Adipocyte (in vitro differentiated cells): ENCODE results near the gene SGSM2.
A peak's percentile ranks its signal among the peaks of the same experiment; 100 is the strongest.

Experiments
- DNase-seq: peaks from one replicate; pipeline ENCODE4 v3.0.0-alpha.2; 2015; ENCODE audit warnings: low read depth
- H3K27me3 ChIP-seq: replicated peaks from 2 replicates; pipeline ENCODE4 v1.7.0; 2013; ENCODE audit warnings: mild to moderate bottlenecking, low read length, moderate library complexity; ENCODE audit not compliant: control insufficient read depth, insufficient read depth
- H3K36me3 ChIP-seq: 2 replicates; pipeline ENCODE4 v1.7.0; 2013; ENCODE audit warnings: low read length, mild to moderate bottlenecking, moderate library complexity; ENCODE audit not compliant: control insufficient read depth, insufficient read depth, severe bottlenecking
- H3K4me1 ChIP-seq: 2 replicates; pipeline ENCODE4 v1.7.0; 2013; ENCODE audit warnings: mild to moderate bottlenecking, low read length, moderate library complexity; ENCODE audit not compliant: control insufficient read depth, insufficient read depth
- H3K4me3 ChIP-seq: 2 replicates; pipeline ENCODE4 v1.7.0; 2013; ENCODE audit warnings: mild to moderate bottlenecking, low read length, moderate library complexity
- H3K9ac ChIP-seq: 2 replicates; pipeline ENCODE4 v1.7.0; 2013; ENCODE audit warnings: mild to moderate bottlenecking, low read length, moderate library complexity
- H3K9me3 ChIP-seq: 2 replicates; pipeline ENCODE4 v1.7.0; 2013; ENCODE audit warnings: mild to moderate bottlenecking, low read length, moderate library complexity; ENCODE audit not compliant: control insufficient read depth

Gene SGSM2

GRCh38 chr17:2380226-2380922 is 43.1 kb downstream of the SGSM2 start:
- H3K9me3 ChIP-seq, result no peaks in the 10 kb centered on the region
- H3K4me1 ChIP-seq, result peaks cover 25% of the 10 kb centered on the region
- DNase-seq, result no peak
- peak overlapping the region; percentile 47 for H3K9ac ChIP-seq
- no peaks in the 10 kb centered on the region for H3K27me3 ChIP-seq
- peaks cover 25% of the 10 kb centered on the region for H3K36me3 ChIP-seq
- H3K4me3 ChIP-seq, result no peak overlapping the region

- no peak for DNase-seq
- Histone ChIP-seq H3K4me3 (no peak overlapping the region), H3K9ac (peak overlapping the region; percentile 47), H3K36me3 (peaks cover 32% of the 10 kb centered on the region), H3K27me3 (no peaks in the 10 kb centered on the region), H3K4me1 (peaks cover 25% of the 10 kb centered on the region), H3K9me3 (no peaks in the 10 kb centered on the region)
Observed at GRCh38 chr17:2380950-2381649, 43.8 kb downstream of the SGSM2 start.

- H3K4me1 ChIP-seq, result peaks cover 25% of the 10 kb centered on the region
- no peak overlapping the region for H3K9ac ChIP-seq
- no peak overlapping the region for H3K4me3 ChIP-seq
- DNase-seq, result no peak
- no peaks in the 10 kb centered on the region for H3K9me3 ChIP-seq
- peaks cover 30% of the 10 kb centered on the region for H3K36me3 ChIP-seq
- no peaks in the 10 kb centered on the region for H3K27me3 ChIP-seq
Observed at GRCh38 chr17:2383628-2384167, 46.4 kb downstream of the SGSM2 start.

GRCh38 chr17:2384439-2385127 is 47.3 kb downstream of the SGSM2 start:
- Histone ChIP-seq H3K4me3 (no peak overlapping the region), H3K4me1 (peaks cover 25% of the 10 kb centered on the region), H3K36me3 (peaks cover 21% of the 10 kb centered on the region), H3K9me3 (no peaks in the 10 kb centered on the region), H3K9ac (no peak overlapping the region), H3K27me3 (no peaks in the 10 kb centered on the region)
- no peak for DNase-seq

GRCh38 chr17:2385240-2386210 is 48.2 kb downstream of the SGSM2 start:
- Histone ChIP-seq H3K27me3 (no peaks in the 10 kb centered on the region), H3K4me3 (no peak overlapping the region), H3K9ac (no peak overlapping the region), H3K9me3 (no peaks in the 10 kb centered on the region), H3K36me3 (peaks cover 21% of the 10 kb centered on the region), H3K4me1 (peaks cover 30% of the 10 kb centered on the region)
- DNase-seq, result no peak

- no peak overlapping the region for H3K4me3 ChIP-seq
- H3K9ac ChIP-seq, result no peak overlapping the region
- no peak for DNase-seq
- peaks cover 21% of the 10 kb centered on the region for H3K36me3 ChIP-seq
- H3K9me3 ChIP-seq, result no peaks in the 10 kb centered on the region
- peaks cover 31% of the 10 kb centered on the region for H3K4me1 ChIP-seq
- no peaks in the 10 kb centered on the region for H3K27me3 ChIP-seq
Observed at GRCh38 chr17:2386400-2387085, 49.2 kb downstream of the SGSM2 start.

- H3K9me3 ChIP-seq, result no peaks in the 10 kb centered on the region
- peaks cover 21% of the 10 kb centered on the region for H3K36me3 ChIP-seq
- H3K4me1 ChIP-seq, result peaks cover 31% of the 10 kb centered on the region
- no peak overlapping the region for H3K4me3 ChIP-seq
- DNase-seq, result no peak
- H3K9ac ChIP-seq, result no peak overlapping the region
- no peaks in the 10 kb centered on the region for H3K27me3 ChIP-seq
Observed at GRCh38 chr17:2387086-2388019, 50.1 kb downstream of the SGSM2 start.

GRCh38 chr17:2388020-2388682 is 50.9 kb downstream of the SGSM2 start:
- Histone ChIP-seq H3K9me3 (no peaks in the 10 kb centered on the region), H3K27me3 (no peaks in the 10 kb centered on the region), H3K4me3 (no peak overlapping the region), H3K36me3 (peaks cover 21% of the 10 kb centered on the region), H3K9ac (no peak overlapping the region), H3K4me1 (peaks cover 28% of the 10 kb centered on the region)
- no peak for DNase-seq

GRCh38 chr17:2388683-2389055 is 51.4 kb downstream of the SGSM2 start:
- H3K27me3 ChIP-seq, result no peaks in the 10 kb centered on the region
- H3K9me3 ChIP-seq, result no peaks in the 10 kb centered on the region
- H3K9ac ChIP-seq, result no peak overlapping the region
- DNase-seq, result no peak
- H3K36me3 ChIP-seq, result peaks cover 21% of the 10 kb centered on the region
- no peak overlapping the region for H3K4me3 ChIP-seq
- H3K4me1 ChIP-seq, result peaks cover 27% of the 10 kb centered on the region
